ENCODE results near the gene COL4A4.

GRCh38 chr2:227043981-227044380 lies 120.0 kb downstream of the COL4A4 start:
- TF ChIP-seq CTCF (IDR thresholded peaks at IDR 0.05 in 8 of 11, conservative IDR thresholded peaks at IDR 0.05 in 3 of 11) (no peak), POLR2A (IDR thresholded peaks at IDR 0.05) (no peak)

Data from spleen (tissue), 7 donors.